Germinal center (tissue), 1 donor: ENCODE results near the gene C17orf100.
A peak's percentile ranks its signal among the peaks of the same experiment; 100 is the strongest.

ENCODE experiments used
- DNase-seq: peaks from one replicate; pipeline ENCODE4 v3.0.0; 2012; ENCODE audit warnings: mixed read lengths, low spot score

Gene C17orf100

GRCh38 chr17:6651354-6651918 is at the start of gene C17orf100, which contains the start of gene MED31:
C17orf100 (plus strand) TSS chr17:6651762; CDS start chr17:6651914, 152 bp downstream.
MED31 (minus strand) TSS chr17:6651605; CDS start chr17:6651528, 77 bp downstream.
- DNase-seq: peak; percentile 95

- DNase-seq: no peak
These were observed 49.4 kb upstream of the C17orf100 start for GRCh38 chr17:6602141-6602540.

GRCh38 chr17:6603744-6604325 is 47.7 kb upstream of the C17orf100 start:
- no peak for DNase-seq

- no peak for DNase-seq
These were observed 46.4 kb upstream of the C17orf100 start for GRCh38 chr17:6605142-6605541.

GRCh38 chr17:6608321-6608720 is 43.2 kb upstream of the C17orf100 start:
- no peak for DNase-seq

GRCh38 chr17:6610011-6610410 is 41.6 kb upstream of the C17orf100 start:
- DNase-seq: no peak

- no peak for DNase-seq
These were observed 40.3 kb upstream of the C17orf100 start for GRCh38 chr17:6611231-6611630.

GRCh38 chr17:6623941-6624340 is 27.6 kb upstream of the C17orf100 start:
- no peak for DNase-seq

- DNase-seq: no peak
These were observed 24.9 kb upstream of the C17orf100 start for GRCh38 chr17:6626616-6627015.

GRCh38 chr17:6627019-6627418 is 24.5 kb upstream of the C17orf100 start:
- no peak for DNase-seq

- DNase-seq: no peak
These were observed 21.2 kb upstream of the C17orf100 start for GRCh38 chr17:6630390-6630789.

GRCh38 chr17:6632530-6632929 is 19.0 kb upstream of the C17orf100 start:
- DNase-seq: no peak

GRCh38 chr17:6633263-6633662 is 18.3 kb upstream of the C17orf100 start:
- no peak for DNase-seq

GRCh38 chr17:6636105-6636504 is 15.5 kb upstream of the C17orf100 start:
- no peak for DNase-seq

- DNase-seq: no peak
These were observed 14.7 kb upstream of the C17orf100 start for GRCh38 chr17:6636616-6637457.

- DNase-seq: no peak
These were observed 14.1 kb upstream of the C17orf100 start for GRCh38 chr17:6637458-6637840.

- no peak for DNase-seq
These were observed 13.3 kb upstream of the C17orf100 start for GRCh38 chr17:6638046-6638908.

- no peak for DNase-seq
These were observed 12.5 kb upstream of the C17orf100 start for GRCh38 chr17:6639014-6639585.

GRCh38 chr17:6639586-6640535 is 11.7 kb upstream of the C17orf100 start:
- DNase-seq: peak; percentile 35

GRCh38 chr17:6640536-6641246 is 10.9 kb upstream of the C17orf100 start, which contains the start of the genes KIAA0753 and TXNDC17:
KIAA0753 (minus strand) TSS chr17:6640711; CDS start chr17:6635103, 5,608 bp downstream.
TXNDC17 (plus strand) TSS chr17:6641060; CDS start chr17:6641083, 23 bp downstream.
- peak; percentile 86 for DNase-seq
